ENCODE data around the gene MUC6. TPM values are rescaled to one million over a fixed set of nuclear protein-coding genes. Genes with fewer than 3 reads are reported as not detected.

Gene MUC6
- total RNA-seq, 4 donors from 2014 or later: under 0.01 to 2.7 (median under 0.01) TPM; not detected in 1

GRCh38 chr11:1003159-1003558 lies 33.4 kb downstream of the MUC6 start:
- DNase-seq (ENCODE audit: low spot score in 2 of 2): no peak
- no peaks in the 10 kb centered on the region for H3K9me3 ChIP-seq
- peaks cover 0 to 11% (median 0%) of the 10 kb centered on the region in 4 donors for H3K4me1 ChIP-seq
- no peaks in the 10 kb centered on the region for H3K27me3 ChIP-seq
- H3K4me3 ChIP-seq: no peak overlapping the region
- H3K36me3 ChIP-seq: peaks cover 0 to 96% (median 9%) of the 10 kb centered on the region in 3 donors
- TF ChIP-seq EP300 (IDR thresholded peaks at IDR 0.05): no peak
- TF ChIP-seq, protein P1, sequence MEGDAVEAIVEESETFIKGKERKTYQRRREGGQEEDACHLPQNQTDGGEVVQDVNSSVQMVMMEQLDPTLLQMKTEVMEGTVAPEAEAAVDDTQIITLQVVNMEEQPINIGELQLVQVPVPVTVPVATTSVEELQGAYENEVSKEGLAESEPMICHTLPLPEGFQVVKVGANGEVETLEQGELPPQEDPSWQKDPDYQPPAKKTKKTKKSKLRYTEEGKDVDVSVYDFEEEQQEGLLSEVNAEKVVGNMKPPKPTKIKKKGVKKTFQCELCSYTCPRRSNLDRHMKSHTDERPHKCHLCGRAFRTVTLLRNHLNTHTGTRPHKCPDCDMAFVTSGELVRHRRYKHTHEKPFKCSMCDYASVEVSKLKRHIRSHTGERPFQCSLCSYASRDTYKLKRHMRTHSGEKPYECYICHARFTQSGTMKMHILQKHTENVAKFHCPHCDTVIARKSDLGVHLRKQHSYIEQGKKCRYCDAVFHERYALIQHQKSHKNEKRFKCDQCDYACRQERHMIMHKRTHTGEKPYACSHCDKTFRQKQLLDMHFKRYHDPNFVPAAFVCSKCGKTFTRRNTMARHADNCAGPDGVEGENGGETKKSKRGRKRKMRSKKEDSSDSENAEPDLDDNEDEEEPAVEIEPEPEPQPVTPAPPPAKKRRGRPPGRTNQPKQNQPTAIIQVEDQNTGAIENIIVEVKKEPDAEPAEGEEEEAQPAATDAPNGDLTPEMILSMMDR (IDR thresholded peaks at IDR 0.05): no peak
- no peak for TF ChIP-seq POLR2A (IDR thresholded peaks at IDR 0.05)
- whole genome bisulfite sequencing, 2 donors: 55 to 72% methylated on average over 15 to 20 of the region's 20 CpGs
- H3K27ac ChIP-seq: no peak overlapping the region

- Histone ChIP-seq H3K9me3 (no peaks in the 10 kb centered on the region), H3K4me1 (peaks cover 0 to 11% (median 0%) of the 10 kb centered on the region in 4 donors), H3K27me3 (no peaks in the 10 kb centered on the region), H3K4me3 (no peak overlapping the region), H3K27ac (no peak overlapping the region), H3K36me3 (peaks cover 0 to 95% (median 9%) of the 10 kb centered on the region in 3 donors)
- DNase-seq (ENCODE audit: low spot score in 2 of 2): no peak
- TF ChIP-seq, protein P1 (IDR thresholded peaks at IDR 0.05): no peak
- TF ChIP-seq POLR2A (IDR thresholded peaks at IDR 0.05) (no peak), EP300 (IDR thresholded peaks at IDR 0.05) (no peak)
- 86 to 98% methylated on average over 7 to 19 of the region's 20 CpGs for WGBS, 2 donors
Observed at GRCh38 chr11:1002406-1002984, 34.0 kb downstream of the MUC6 start.

- TF ChIP-seq, protein P1 (IDR thresholded peaks at IDR 0.05): no peak
- no peak for TF ChIP-seq POLR2A (IDR thresholded peaks at IDR 0.05)
- TF ChIP-seq EP300 (IDR thresholded peaks at IDR 0.05): no peak
- Histone ChIP-seq H3K27me3 (no peaks in the 10 kb centered on the region), H3K36me3 (peaks cover 0 to 95% (median 9%) of the 10 kb centered on the region in 3 donors), H3K27ac (no peak overlapping the region), H3K4me3 (no peak overlapping the region), H3K9me3 (no peaks in the 10 kb centered on the region), H3K4me1 (peaks cover 0 to 11% (median 0%) of the 10 kb centered on the region in 4 donors)
- WGBS, 2 donors: 81 to 88% methylated on average over 12 to 28 of the region's 32 CpGs
- no peak for DNase-seq (ENCODE audit: low spot score in 2 of 2)
Observed at GRCh38 chr11:1001617-1002405, 34.7 kb downstream of the MUC6 start.

GRCh38 chr11:1000357-1001278 lies 35.9 kb downstream of the MUC6 start:
- Histone ChIP-seq H3K4me1 (peaks cover 0 to 18% (median 0%) of the 10 kb centered on the region in 4 donors), H3K9me3 (no peaks in the 10 kb centered on the region), H3K27ac (no peak overlapping the region), H3K36me3 (peaks cover 0 to 93% (median 9%) of the 10 kb centered on the region in 3 donors), H3K27me3 (no peaks in the 10 kb centered on the region), H3K4me3 (no peak overlapping the region)
- no peak for TF ChIP-seq POLR2A (IDR thresholded peaks at IDR 0.05)
- TF ChIP-seq EP300 (IDR thresholded peaks at IDR 0.05): no peak
- TF ChIP-seq, protein P1 (IDR thresholded peaks at IDR 0.05): no peak
- WGBS, 2 donors: 88 to 90% methylated on average over 34 to 38 of the region's 38 CpGs
- no peak for DNase-seq (ENCODE audit: low spot score in 2 of 2)
